ENCODE data around the gene SNAPC4. TPM values are rescaled to one million over a fixed set of nuclear protein-coding genes. Genes with fewer than 3 reads are reported as not detected.

SNAPC4 gene
- total RNA-seq, 1 donor from 2014 or later, result 15.7 TPM

- TF ChIP-seq CTCF (conservative IDR thresholded peaks at IDR 0.05), result no peak
- H3K36me3 Mint-ChIP-seq, result no peaks in the 10 kb centered on the region
- H3K27ac Mint-ChIP-seq, result no peak overlapping the region
- DNase-seq (ENCODE audit: extremely low spot score, unreplicated experiment), result no peak
- no peaks in the 10 kb centered on the region for H3K27me3 Mint-ChIP-seq
- H3K9me3 Mint-ChIP-seq, result no peaks in the 10 kb centered on the region
- H3K4me3 Mint-ChIP-seq, result no peak overlapping the region
- H3K4me1 Mint-ChIP-seq (ENCODE audit: unreplicated experiment), result peaks cover 8% of the 10 kb centered on the region
Measured at GRCh38 chr9:136404801-136405136, 4.8 kb upstream of the SNAPC4 start.

DNA sequence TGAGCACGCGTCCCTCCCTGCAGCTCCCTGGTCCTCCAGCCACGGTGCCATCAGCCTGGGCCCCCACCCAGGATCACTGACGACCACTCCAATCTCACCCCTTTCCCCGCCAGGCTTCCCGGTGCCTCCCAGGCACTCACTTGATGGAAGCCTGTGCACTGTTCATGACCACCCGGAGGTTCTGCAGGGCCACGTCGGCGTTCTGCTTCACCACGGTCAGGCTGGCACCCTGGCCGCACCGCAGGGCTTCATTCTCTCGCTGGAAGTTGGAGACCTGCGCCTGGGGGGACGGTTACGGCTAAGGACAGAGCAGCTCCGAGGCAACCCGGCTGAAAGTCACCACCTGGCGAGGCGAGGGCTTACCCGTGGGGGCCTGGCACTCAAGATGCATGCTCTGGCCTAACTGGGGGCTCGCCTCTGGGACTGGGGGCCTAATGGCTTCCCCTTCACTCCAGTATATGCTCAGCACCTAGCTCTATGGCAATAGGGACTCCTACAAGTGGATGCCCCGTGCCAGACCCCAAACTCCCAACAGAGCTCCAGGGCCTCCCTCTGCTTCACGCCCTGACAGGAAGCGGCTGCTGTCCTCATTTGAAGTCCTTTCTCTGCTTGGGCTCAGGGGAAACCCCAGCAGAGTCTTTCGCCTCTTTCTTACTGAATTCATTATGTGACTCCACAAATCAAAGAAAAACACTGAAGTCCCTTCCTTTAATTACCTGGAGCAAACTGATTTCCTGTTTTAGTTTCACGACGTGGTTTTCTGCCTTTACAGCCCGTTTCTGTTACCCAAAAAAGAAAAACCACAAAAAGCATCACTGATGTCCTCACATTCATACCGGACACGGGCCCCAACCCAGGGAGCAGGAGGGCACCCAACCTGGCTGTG is 4.2 kb upstream of the SNAPC4 start:
- Mint-ChIP-seq H3K4me1 (ENCODE audit: unreplicated experiment) (peaks cover 5% of the 10 kb centered on the region), H3K36me3 (no peaks in the 10 kb centered on the region), H3K27me3 (no peaks in the 10 kb centered on the region), H3K4me3 (no peak overlapping the region), H3K9me3 (no peaks in the 10 kb centered on the region), H3K27ac (no peak overlapping the region)
- no peak for TF ChIP-seq CTCF (conservative IDR thresholded peaks at IDR 0.05)
- DNase-seq (ENCODE audit: extremely low spot score, unreplicated experiment), result no peak

DNA sequence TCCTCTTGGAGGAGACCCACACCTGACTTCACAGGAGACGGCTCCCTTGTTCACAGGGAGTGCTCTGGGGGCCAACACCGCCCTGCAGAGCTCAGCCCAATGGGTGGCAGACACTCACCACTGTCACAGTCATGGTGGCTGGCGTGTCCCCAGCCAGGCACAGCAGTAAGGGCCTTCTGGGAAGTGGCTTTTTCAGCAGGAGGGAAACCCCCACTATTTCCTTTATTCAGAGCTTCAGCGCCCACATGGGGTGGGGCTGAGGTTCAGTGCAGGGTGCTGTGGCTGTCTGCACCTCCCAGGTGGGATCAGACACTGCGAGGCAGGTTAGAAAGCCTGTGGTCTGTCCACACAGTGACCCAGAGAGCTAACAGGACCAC is 3.6 kb upstream of the SNAPC4 start:
- Mint-ChIP-seq H3K27me3 (no peaks in the 10 kb centered on the region), H3K9me3 (no peaks in the 10 kb centered on the region), H3K4me3 (no peak overlapping the region), H3K4me1 (ENCODE audit: unreplicated experiment) (peaks cover 7% of the 10 kb centered on the region), H3K36me3 (no peaks in the 10 kb centered on the region), H3K27ac (no peak overlapping the region)
- TF ChIP-seq CTCF (conservative IDR thresholded peaks at IDR 0.05), result no peak
- DNase-seq (ENCODE audit: extremely low spot score, unreplicated experiment), result no peak

GRCh38 chr9:136402067-136402466 is 2.1 kb upstream of the SNAPC4 start:
- Mint-ChIP-seq H3K4me3 (no peak overlapping the region), H3K36me3 (no peaks in the 10 kb centered on the region), H3K9me3 (no peaks in the 10 kb centered on the region), H3K27ac (no peak overlapping the region), H3K4me1 (ENCODE audit: unreplicated experiment) (peaks cover 7% of the 10 kb centered on the region), H3K27me3 (no peaks in the 10 kb centered on the region)
- DNase-seq (ENCODE audit: extremely low spot score, unreplicated experiment), result no peak
- no peak for TF ChIP-seq CTCF (conservative IDR thresholded peaks at IDR 0.05)

DNA sequence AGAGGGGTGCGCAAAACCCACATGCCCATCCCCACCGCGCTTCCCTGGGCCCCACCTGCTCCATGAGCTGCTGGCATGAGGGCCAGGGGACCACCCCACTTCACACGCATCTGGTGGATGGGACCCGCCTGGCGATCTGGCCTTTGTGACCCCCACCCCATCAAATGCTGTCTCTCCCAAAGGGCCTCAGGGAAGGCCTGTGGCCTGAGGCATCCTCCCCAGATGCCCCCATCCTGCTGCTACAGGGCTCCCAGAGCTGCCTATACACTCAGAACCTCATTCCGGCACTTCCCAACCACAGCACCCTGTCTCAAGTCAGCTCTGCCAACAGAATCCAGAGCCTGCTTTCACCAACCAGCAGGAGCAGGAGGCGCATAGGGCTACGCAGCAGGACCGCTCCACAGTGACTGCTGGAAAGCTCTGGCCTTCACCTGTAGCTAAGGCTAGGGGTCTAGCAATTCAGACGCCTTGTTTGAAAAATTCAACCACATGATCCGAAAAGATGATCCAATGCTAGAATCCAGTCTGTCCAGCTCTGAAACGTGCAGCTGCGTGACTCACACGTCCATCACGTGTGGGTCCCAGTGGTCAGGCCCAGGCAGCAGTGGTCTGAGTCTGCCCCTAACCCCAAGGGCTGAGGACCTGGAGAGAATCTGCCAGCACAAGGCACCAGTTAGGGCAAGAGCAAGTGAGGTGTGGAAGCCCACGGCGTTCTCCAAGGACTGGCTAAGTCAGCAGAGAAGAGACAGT is 1.4 kb upstream of the SNAPC4 start:
- Mint-ChIP-seq H3K9me3 (no peaks in the 10 kb centered on the region), H3K4me1 (ENCODE audit: unreplicated experiment) (peaks cover 7% of the 10 kb centered on the region), H3K36me3 (no peaks in the 10 kb centered on the region), H3K27me3 (no peaks in the 10 kb centered on the region), H3K4me3 (peak overlapping the region; percentile 55), H3K27ac (peak overlapping the region; percentile 11)
- no peak for TF ChIP-seq CTCF (conservative IDR thresholded peaks at IDR 0.05)
- no peak for DNase-seq (ENCODE audit: extremely low spot score, unreplicated experiment)
